GM10248 (cell line): ENCODE data around the gene GAGE10.

Source experiments
- CTCF ChIA-PET: fragments of 300-600 bp; sonication (Branson Sonifier 250); formaldehyde crosslinking; extraction: SDS; loops from one replicate; lab custom pipeline; 2021; ENCODE audit warnings: antibody characterized with exemption; lab: Yijun Ruan, JAX
- POLR2A ChIA-PET: fragments of 350-650 bp; sonication (Branson Sonifier 250); formaldehyde crosslinking; extraction: SDS; loops from one replicate; lab custom pipeline; 2020; ENCODE audit warnings: antibody characterized with exemption; lab: Yijun Ruan, JAX
- DNase-seq: peaks from one replicate; pipeline ENCODE4 v3.0.0; 2012; ENCODE audit errors: extremely low spot score
- CTCF ChIP-seq: IDR thresholded peaks from 2 replicates; pipeline ENCODE4 v1.5.1; 2012; ENCODE audit warnings: mild to moderate bottlenecking, low read depth; ENCODE audit errors: extremely low read depth, missing control alignments, control extremely low read depth

The GAGE10 gene

GRCh38 chrX:49269010-49269766, 34.3 kb upstream of the GAGE10 start:
- DNase-seq, result peak; percentile 90
- POLR2A ChIA-PET, result interaction anchor here (0.5 to 1.0 kb wide), 4 partner anchors 10 to 593 kb away, joined by 3 to 4 read pairs (median 4); no protein-coding TSS in a partner anchor
- CTCF ChIA-PET, result interaction anchor here (1.5 to 1.6 kb wide), 2 partner anchors 77 to 113 kb away, joined by 4 to 5 read pairs; no protein-coding TSS in a partner anchor
- no peak for TF ChIP-seq CTCF

DNA sequence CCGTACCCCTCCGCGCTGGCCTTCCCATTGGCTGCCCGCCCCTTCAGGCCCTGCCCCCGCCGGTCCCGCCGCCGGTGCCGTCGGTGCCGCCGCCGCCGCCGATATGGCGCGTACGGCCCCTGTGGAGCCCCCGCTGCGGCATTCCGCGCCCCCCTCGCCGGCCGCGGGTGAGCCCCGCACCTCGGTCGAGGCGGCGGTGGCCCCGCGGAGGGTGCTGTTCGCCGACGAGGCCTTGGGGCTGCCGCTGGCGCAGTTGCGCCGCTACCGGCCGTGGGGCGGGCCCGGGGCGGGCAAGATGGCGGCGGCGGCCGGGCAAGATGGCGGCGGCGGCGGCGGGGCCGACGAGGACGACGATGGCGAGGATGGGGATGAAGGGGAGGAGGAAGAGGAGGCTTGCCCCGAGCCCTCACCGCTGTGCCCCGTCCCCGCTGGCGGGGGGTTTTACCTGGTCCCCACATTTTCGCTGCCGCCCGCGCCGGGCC, 33.6 kb upstream of the GAGE10 start, which contains the start of gene PPP1R3F:
Gene PPP1R3F, plus strand, starts transcription at position 27 of the 482 bp plus-strand sequence. Its CDS starts 77 bp downstream, at position 104.
- DNase-seq, result peak; percentile 39
- CTCF ChIA-PET, result interaction anchor here (1.5 kb wide), 1 partner anchor 77 kb away, joined by 5 read pairs; no protein-coding TSS in a partner anchor
- POLR2A ChIA-PET, result interaction anchor here (0.9 kb wide), 1 partner anchor 13 kb away, joined by 3 read pairs; no protein-coding TSS in a partner anchor
- no peak for TF ChIP-seq CTCF

GRCh38 chrX:49270249-49270921, 33.1 kb upstream of the GAGE10 start:
- TF ChIP-seq CTCF, result no peak
- ChIA-PET POLR2A (no interaction called here), CTCF (no interaction called here)
- DNase-seq, result no peak

DNA sequence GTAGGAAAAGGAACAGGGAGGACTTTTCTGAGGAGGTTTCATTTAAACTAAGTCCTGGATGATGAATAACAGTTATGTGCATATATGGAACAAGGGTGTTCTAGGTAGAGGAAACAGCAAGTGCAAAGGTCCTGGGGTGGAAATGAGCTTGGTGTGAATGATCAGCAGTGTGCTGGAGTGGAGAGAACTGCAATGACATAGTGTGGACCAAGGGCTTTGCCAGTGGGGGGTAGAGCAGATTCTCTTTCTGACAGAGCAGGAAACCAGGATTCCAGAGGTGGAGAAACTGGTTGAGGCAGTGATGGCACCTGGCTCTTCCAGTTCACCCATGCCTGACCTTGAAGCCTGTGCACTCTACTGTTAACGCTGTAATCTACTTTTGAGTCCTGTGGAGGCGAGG, 32.1 kb upstream of the GAGE10 start:
- no peak for DNase-seq
- ChIA-PET CTCF (no interaction called here), POLR2A (no interaction called here)
- no peak for TF ChIP-seq CTCF

DNA sequence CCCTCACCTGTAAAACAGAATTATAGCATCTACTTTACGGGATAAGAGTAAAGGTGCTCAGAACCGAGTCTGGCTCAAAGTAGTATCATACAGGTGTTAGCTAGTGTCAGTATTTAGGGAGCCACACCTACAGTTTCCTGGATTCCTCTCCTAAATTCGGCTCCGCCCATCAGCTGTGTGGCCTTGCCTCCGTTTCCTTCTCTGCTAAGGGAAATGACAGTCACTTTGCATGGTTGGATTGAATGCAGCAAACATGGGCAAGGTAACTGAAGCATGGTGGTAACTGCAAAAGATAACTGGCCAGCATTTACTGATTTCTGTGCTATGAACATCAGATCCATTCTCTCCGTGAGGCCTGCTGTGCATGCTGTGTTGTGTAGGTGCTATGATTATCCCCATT, 31.0 kb upstream of the GAGE10 start:
- TF ChIP-seq CTCF, result no peak
- POLR2A ChIA-PET, result no interaction called here
- CTCF ChIA-PET, result interaction anchor here (1.2 kb wide), 1 partner anchor 19 kb away, joined by 3 read pairs; no protein-coding TSS in a partner anchor
- no peak for DNase-seq

GRCh38 chrX:49273181-49273727, 30.2 kb upstream of the GAGE10 start:
- ChIA-PET CTCF (interaction anchor here (0.7 kb wide), 1 partner anchor 8 kb away, joined by 3 read pairs; no protein-coding TSS in a partner anchor), POLR2A (no interaction called here)
- no peak for TF ChIP-seq CTCF
- no peak for DNase-seq
